Tibial artery (tissue), 4 donors: Measurements from ENCODE around the gene RIC8B.

Experiments
- DNase-seq, 2 donors: peaks; one replicate each; pipeline ENCODE4 v3.0.0-alpha.2; 2019
- H3K27ac ChIP-seq, 2 donors: fragments of 200-600 bp; sonication (generic) in 1 of 2; 1 replicate in 1 of 2; 2 replicates in 1 of 2; pipeline ENCODE4 v1.5.1; 2018 to 2019; ENCODE audit warnings: mild to moderate bottlenecking in 1 of 2
- H3K27me3 ChIP-seq, 2 donors: fragments of 200-600 bp; sonication (generic) in 1 of 2; one replicate each; pipeline versions ENCODE4 v1.5.1 to v1.6.0; 2016 to 2019
- H3K36me3 ChIP-seq, 3 donors: fragments of 200-600 bp; sonication (generic) in 2 of 3; one replicate each; pipeline ENCODE4 v1.5.1; 2016 to 2019; ENCODE audit warnings: mild to moderate bottlenecking in 2 of 3
- H3K4me1 ChIP-seq, 4 donors: fragments of 200-600 bp; sonication (generic) in 2 of 4; 1 replicate in 3 of 4; 2 replicates in 1 of 4; pipeline ENCODE4 v1.5.1; 2016 to 2019
- H3K4me3 ChIP-seq, 2 donors: fragments of 200-600 bp; sonication (generic) in 1 of 2; 1 replicate in 1 of 2; 2 replicates in 1 of 2; pipeline ENCODE4 v1.5.1; 2018 to 2019; ENCODE audit warnings: mild to moderate bottlenecking in 2 of 2
- H3K9me3 ChIP-seq, 3 donors: fragments of 200-600 bp; sonication (generic) in 1 of 3; one replicate each; pipeline ENCODE4 v1.5.1; 2016 to 2019
- intact Hi-C: fragments of 100-400 bp; cut with DNase I; formaldehyde crosslinking; loops from one replicate; pipeline ENCODE4 v1.15.0; 2023; ENCODE audit warnings: low total_unique reads
- TF ChIP-seq, protein P1 (sequence below), 2 experiments: fragments of 200-600 bp in 1 of 2; fragments of 450-650 bp in 1 of 2; IDR thresholded peaks; one replicate each; pipeline ENCODE4 v1.5.1; 2017 to 2019; ENCODE audit warnings: antibody characterized with exemption in 2 of 2, mild to moderate bottlenecking in 1 of 2, moderate library complexity in 1 of 2

RIC8B gene

GRCh38 chr12:106773286-106774004 lies 1.0 kb upstream of the RIC8B start:
- no peaks in the 10 kb centered on the region for H3K27me3 ChIP-seq
- TF ChIP-seq, protein P1, sequence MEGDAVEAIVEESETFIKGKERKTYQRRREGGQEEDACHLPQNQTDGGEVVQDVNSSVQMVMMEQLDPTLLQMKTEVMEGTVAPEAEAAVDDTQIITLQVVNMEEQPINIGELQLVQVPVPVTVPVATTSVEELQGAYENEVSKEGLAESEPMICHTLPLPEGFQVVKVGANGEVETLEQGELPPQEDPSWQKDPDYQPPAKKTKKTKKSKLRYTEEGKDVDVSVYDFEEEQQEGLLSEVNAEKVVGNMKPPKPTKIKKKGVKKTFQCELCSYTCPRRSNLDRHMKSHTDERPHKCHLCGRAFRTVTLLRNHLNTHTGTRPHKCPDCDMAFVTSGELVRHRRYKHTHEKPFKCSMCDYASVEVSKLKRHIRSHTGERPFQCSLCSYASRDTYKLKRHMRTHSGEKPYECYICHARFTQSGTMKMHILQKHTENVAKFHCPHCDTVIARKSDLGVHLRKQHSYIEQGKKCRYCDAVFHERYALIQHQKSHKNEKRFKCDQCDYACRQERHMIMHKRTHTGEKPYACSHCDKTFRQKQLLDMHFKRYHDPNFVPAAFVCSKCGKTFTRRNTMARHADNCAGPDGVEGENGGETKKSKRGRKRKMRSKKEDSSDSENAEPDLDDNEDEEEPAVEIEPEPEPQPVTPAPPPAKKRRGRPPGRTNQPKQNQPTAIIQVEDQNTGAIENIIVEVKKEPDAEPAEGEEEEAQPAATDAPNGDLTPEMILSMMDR (IDR thresholded peaks at IDR 0.05) = no peak
- H3K4me3 ChIP-seq = peak overlapping the region; percentile 76 to 77
- DNase-seq = no peak
- H3K27ac ChIP-seq = peak overlapping the region; percentile 89 to 92
- H3K4me1 ChIP-seq = peaks cover 0 to 48% (median 31%) of the 10 kb centered on the region in 4 donors
- intact Hi-C loops = no loop called here
- H3K9me3 ChIP-seq = no peaks in the 10 kb centered on the region
- H3K36me3 ChIP-seq = no peaks in the 10 kb centered on the region

GRCh38 chr12:106774808-106775524 lies 484 bp downstream of the RIC8B start:
- peak overlapping the region; percentile 76 to 77 for H3K4me3 ChIP-seq
- H3K27me3 ChIP-seq = no peaks in the 10 kb centered on the region
- TF ChIP-seq, protein P1 (IDR thresholded peaks at IDR 0.05) = no peak
- H3K9me3 ChIP-seq = no peaks in the 10 kb centered on the region
- intact Hi-C loops = no loop called here
- no peaks in the 10 kb centered on the region for H3K36me3 ChIP-seq
- DNase-seq = no peak
- peaks cover 0 to 38% (median 23%) of the 10 kb centered on the region in 4 donors for H3K4me1 ChIP-seq
- H3K27ac ChIP-seq = peak overlapping the region; percentile 89 to 92

DNA sequence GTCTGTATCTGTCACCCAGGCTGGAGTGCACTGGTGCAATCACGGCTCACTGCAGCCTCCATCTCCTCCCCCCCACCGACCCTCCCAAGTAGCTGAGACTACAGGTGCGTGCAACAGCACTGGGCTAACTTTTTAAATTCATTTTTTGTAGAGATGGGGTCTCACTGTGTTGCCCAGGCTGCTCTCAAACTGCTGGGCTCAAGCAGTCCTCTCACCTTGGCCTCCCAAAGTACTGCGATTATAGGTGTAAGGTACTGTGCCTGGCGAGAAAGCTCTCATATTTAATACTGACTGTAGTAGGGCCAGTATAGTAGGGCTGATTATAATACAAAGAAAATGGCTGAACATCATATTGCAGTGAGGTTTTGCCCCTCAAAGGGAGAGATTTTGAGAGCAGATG lies 2.4 kb downstream of the RIC8B start:
- intact Hi-C loops = no loop called here
- Histone ChIP-seq H3K27me3 (no peaks in the 10 kb centered on the region), H3K27ac (no peak overlapping the region), H3K36me3 (no peaks in the 10 kb centered on the region), H3K4me1 (peaks cover 0 to 29% (median 21%) of the 10 kb centered on the region in 4 donors), H3K9me3 (no peaks in the 10 kb centered on the region), H3K4me3 (no peak overlapping the region)
- TF ChIP-seq, protein P1 (IDR thresholded peaks at IDR 0.05) = no peak
- DNase-seq = no peak

DNA sequence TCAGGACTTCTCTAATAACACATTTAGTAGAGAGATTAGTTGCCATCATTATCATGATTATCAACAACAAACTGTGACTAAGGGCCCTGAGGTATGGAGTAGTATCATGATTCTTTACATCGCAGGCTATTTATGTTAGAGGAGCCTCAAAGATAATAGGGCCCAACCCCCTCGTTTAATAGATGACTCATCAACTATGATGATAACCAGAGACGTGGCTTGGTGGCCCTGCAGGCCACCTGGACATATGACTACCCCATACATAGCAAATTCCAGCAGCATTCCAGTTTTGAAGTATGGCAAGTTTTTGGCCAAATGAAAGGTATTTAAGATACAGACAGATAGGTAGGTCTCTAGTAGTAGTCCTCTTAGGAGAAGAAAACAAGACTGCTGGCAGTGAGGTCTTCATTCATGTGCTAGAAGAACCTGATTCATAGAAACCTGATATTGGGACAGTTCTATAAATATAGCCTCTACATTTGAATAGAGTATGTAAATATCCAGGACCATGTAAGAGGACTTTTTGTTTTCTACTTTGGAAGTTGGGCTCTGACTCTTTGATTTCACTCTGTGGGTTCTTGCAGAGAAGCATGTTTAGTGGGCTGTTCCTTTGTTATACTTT lies 5.6 kb downstream of the RIC8B start:
- no peak overlapping the region for H3K4me3 ChIP-seq
- no peaks in the 10 kb centered on the region for H3K27me3 ChIP-seq
- intact Hi-C loops = no loop called here
- DNase-seq = no peak
- H3K4me1 ChIP-seq = peaks cover 0 to 22% (median 9%) of the 10 kb centered on the region in 4 donors
- TF ChIP-seq, protein P1 (IDR thresholded peaks at IDR 0.05) = no peak
- no peaks in the 10 kb centered on the region for H3K9me3 ChIP-seq
- H3K27ac ChIP-seq = no peak overlapping the region
- peaks cover 0 to 13% (median 4%) of the 10 kb centered on the region in 3 donors for H3K36me3 ChIP-seq

DNA sequence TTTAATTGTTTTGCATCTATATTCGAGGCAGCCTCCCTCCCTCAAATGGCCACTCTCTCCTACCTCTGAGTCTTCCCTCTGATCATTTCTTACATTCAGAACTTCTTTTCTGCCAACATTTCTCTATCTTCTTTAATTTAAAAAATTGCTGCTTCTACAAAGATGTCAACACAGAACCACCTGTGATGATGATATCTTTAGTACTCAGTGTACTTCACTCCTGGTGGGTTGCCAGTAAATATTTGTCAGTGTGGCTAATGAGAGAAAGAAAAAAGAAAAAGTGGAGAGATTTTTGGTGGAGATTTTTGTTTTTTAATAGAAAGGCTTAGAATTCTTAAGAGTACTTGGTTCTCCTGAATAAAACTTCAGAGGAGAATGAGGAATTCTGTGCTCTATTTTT lies 8.1 kb downstream of the RIC8B start:
- Histone ChIP-seq H3K27me3 (no peaks in the 10 kb centered on the region), H3K36me3 (peaks cover 0 to 19% (median 7%) of the 10 kb centered on the region in 3 donors), H3K9me3 (no peaks in the 10 kb centered on the region), H3K4me3 (no peak overlapping the region), H3K27ac (no peak overlapping the region), H3K4me1 (peaks cover 0 to 13% (median 0%) of the 10 kb centered on the region in 4 donors)
- no peak for DNase-seq
- intact Hi-C loops = no loop called here
- TF ChIP-seq, protein P1 (IDR thresholded peaks at IDR 0.05) = no peak
